ENCODE data around the gene DNAH2.
"Not testable (repeated sequence)": the region's sequence is repeated elsewhere in the genome, so short reads cannot be mapped to it uniquely, and the experiment has no call there.

The DNAH2 gene

GRCh38 chr17:7807206-7807605 is 89.7 kb downstream of the DNAH2 start:
- DNase-seq (ENCODE audit: low spot score): no peak
- H3K4me3 ChIP-seq: no peak overlapping the region
- no peak for TF ChIP-seq CTCF (IDR thresholded peaks at IDR 0.05)
- H3K27ac ChIP-seq: no peak overlapping the region

GRCh38 chr17:7809086-7809790 is 91.7 kb downstream of the DNAH2 start:
- TF ChIP-seq CTCF (IDR thresholded peaks at IDR 0.05): no peak
- H3K4me3 ChIP-seq: no peak overlapping the region
- no peak overlapping the region for H3K27ac ChIP-seq
- no peak for DNase-seq (ENCODE audit: low spot score)

GRCh38 chr17:7809791-7810343 is 92.3 kb downstream of the DNAH2 start:
- H3K27ac ChIP-seq; H3K4me3 ChIP-seq; DNase-seq (ENCODE audit: low spot score): not testable (repeated sequence)

GRCh38 chr17:7811251-7811650 is 93.7 kb downstream of the DNAH2 start:
- no peak for TF ChIP-seq CTCF (IDR thresholded peaks at IDR 0.05)
- Histone ChIP-seq H3K4me3 (no peak overlapping the region), H3K27ac (no peak overlapping the region)
- DNase-seq (ENCODE audit: low spot score): no peak

- Histone ChIP-seq H3K4me3 (no peak overlapping the region), H3K27ac (no peak overlapping the region)
- TF ChIP-seq CTCF (IDR thresholded peaks at IDR 0.05): no peak
- no peak for DNase-seq (ENCODE audit: low spot score)
Measured at GRCh38 chr17:7814969-7815368, 97.4 kb downstream of the DNAH2 start.

GRCh38 chr17:7816926-7817642 is 99.5 kb downstream of the DNAH2 start:
- DNase-seq (ENCODE audit: low spot score): no peak
- no peak for TF ChIP-seq CTCF (IDR thresholded peaks at IDR 0.05)
- Histone ChIP-seq H3K4me3 (no peak overlapping the region), H3K27ac (no peak overlapping the region)

GRCh38 chr17:7817643-7817964 is 100.1 kb downstream of the DNAH2 start:
- no peak overlapping the region for H3K4me3 ChIP-seq
- TF ChIP-seq CTCF (IDR thresholded peaks at IDR 0.05): no peak
- no peak for DNase-seq (ENCODE audit: low spot score)
- no peak overlapping the region for H3K27ac ChIP-seq

All from coronary artery (tissue), 2 donors.